ENCODE results near the gene IQGAP2. TPM values are rescaled to one million over a fixed set of nuclear protein-coding genes. Genes with fewer than 3 reads are reported as not detected.
A peak's percentile ranks its signal among the peaks of the same experiment; 100 is the strongest.

The IQGAP2 gene
- total and polyA plus RNA-seq, 9 of the 15 experiments (the other 6 are each of a cell fraction or from before 2014, with no cell fraction given) = 8.7 to 23.2 (median 17.4) TPM

- TF ChIP-seq TRIM25 (IDR thresholded peaks at IDR 0.05; ENCODE audit: borderline replicate concordance) (no peak), SMC3 (conservative IDR thresholded peaks at IDR 0.05; ENCODE audit: insufficient read depth, low read depth, low read length) (no peak)
These were observed 134.0 kb downstream of the IQGAP2 start (continued) for GRCh38 chr5:76537073-76537543.

GRCh38 chr5:76542241-76542640, 139.2 kb downstream of the IQGAP2 start:
- Histone ChIP-seq H4K20me1 (replicated peaks; ENCODE audit: control insufficient read depth, insufficient read depth, low read length) (no peaks in the 10 kb centered on the region), H3K9me3 (replicated peaks; ENCODE audit: control insufficient read depth, insufficient read depth, low read depth, low read length) (no peaks in the 10 kb centered on the region; the same call in 1 of the 2 replicates), H2AFZ (ENCODE audit: low read depth, low read length) (no peak overlapping the region), H3K4me1 (replicated peaks in 1 of 2; ENCODE audit: control insufficient read depth in 2 of 2, insufficient read depth in 2 of 2, low read length in 2 of 2) (peaks cover 7 to 42% of the 10 kb centered on the region in 2 experiments; a peak in 4 of 5 replicates), H3K4me2 (ENCODE audit: insufficient read depth, low read length) (peak overlapping the region; percentile 69; the same call in 1 of the 2 replicates), H3K4me3 (no peak overlapping the region), H3K36me3 (ENCODE audit: control insufficient read depth, insufficient read depth, low read length) (no peaks in the 10 kb centered on the region), H3K27ac (ENCODE audit: extremely low read depth, low read depth, low read length) (no peak overlapping the region; the same call in 2 of the 3 replicates), H3K9me1 (ENCODE audit: control insufficient read depth, insufficient read depth, low read length) (no peaks in the 10 kb centered on the region), H3K9ac (ENCODE audit: insufficient read depth in 1 of 2, low read depth in 2 of 2, low read length in 2 of 2) (no peak overlapping the region), H3K27me3 (ENCODE audit: control insufficient read depth in 2 of 2, insufficient read depth in 2 of 2, low read length in 2 of 2) (no peaks in the 10 kb centered on the region), H3K79me2 (ENCODE audit: control insufficient read depth, insufficient read depth, low read length) (no peaks in the 10 kb centered on the region)
- in situ Hi-C loops (cut with MboI) = loop anchor here (5.0 kb wide), 1 partner anchor 135 kb away; no protein-coding TSS in a partner anchor
- CTCF ChIA-PET (ENCODE audit: low intra/inter-chr PET ratio) = no interaction called here
- 48% methylated on average over 6 of the region's 6 CpGs for WGBS (ENCODE audit: insufficient coverage, low coverage, missing lambda C conversion rate)
- no peak for DNase-seq (ENCODE audit: extremely low read depth in 1 of 4, low spot score in 3 of 4)
- no peak for ATAC-seq
- FAIRE-seq = no peak
- BruUV-seq (replicated peaks) = no TSS peak
- TF ChIP-seq, protein P1, sequence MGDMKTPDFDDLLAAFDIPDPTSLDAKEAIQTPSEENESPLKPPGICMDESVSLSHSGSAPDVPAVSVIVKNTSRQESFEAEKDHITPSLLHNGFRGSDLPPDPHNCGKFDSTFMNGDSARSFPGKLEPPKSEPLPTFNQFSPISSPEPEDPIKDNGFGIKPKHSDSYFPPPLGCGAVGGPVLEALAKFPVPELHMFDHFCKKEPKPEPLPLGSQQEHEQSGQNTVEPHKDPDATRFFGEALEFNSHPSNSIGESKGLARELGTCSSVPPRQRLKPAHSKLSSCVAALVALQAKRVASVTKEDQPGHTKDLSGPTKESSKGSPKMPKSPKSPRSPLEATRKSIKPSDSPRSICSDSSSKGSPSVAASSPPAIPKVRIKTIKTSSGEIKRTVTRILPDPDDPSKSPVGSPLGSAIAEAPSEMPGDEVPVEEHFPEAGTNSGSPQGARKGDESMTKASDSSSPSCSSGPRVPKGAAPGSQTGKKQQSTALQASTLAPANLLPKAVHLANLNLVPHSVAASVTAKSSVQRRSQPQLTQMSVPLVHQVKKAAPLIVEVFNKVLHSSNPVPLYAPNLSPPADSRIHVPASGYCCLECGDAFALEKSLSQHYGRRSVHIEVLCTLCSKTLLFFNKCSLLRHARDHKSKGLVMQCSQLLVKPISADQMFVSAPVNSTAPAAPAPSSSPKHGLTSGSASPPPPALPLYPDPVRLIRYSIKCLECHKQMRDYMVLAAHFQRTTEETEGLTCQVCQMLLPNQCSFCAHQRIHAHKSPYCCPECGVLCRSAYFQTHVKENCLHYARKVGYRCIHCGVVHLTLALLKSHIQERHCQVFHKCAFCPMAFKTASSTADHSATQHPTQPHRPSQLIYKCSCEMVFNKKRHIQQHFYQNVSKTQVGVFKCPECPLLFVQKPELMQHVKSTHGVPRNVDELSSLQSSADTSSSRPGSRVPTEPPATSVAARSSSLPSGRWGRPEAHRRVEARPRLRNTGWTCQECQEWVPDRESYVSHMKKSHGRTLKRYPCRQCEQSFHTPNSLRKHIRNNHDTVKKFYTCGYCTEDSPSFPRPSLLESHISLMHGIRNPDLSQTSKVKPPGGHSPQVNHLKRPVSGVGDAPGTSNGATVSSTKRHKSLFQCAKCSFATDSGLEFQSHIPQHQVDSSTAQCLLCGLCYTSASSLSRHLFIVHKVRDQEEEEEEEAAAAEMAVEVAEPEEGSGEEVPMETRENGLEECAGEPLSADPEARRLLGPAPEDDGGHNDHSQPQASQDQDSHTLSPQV (IDR thresholded peaks at IDR 0.05) = no peak
- no peak for TF ChIP-seq TAF1 (IDR thresholded peaks at IDR 0.05; ENCODE audit: control insufficient read depth, extremely low read depth, insufficient read depth, low read length, severe bottlenecking)
- TF ChIP-seq FUS (optimal IDR thresholded peaks at IDR 0.05; ENCODE audit: low read depth, low read length) = no peak
- TF ChIP-seq POLR2B (IDR thresholded peaks at IDR 0.05; ENCODE audit: low read depth, partially characterized antibody) = no peak
- TF ChIP-seq PYGO2 (tag; IDR thresholded peaks at IDR 0.05) = no peak
- TF ChIP-seq BCOR (IDR thresholded peaks at IDR 0.05) = no peak
- no peak for TF ChIP-seq KDM5B (IDR thresholded peaks at IDR 0.05; ENCODE audit: insufficient replicate concordance, low read depth, low read length)
- TF ChIP-seq HNRNPL (IDR thresholded peaks at IDR 0.05; ENCODE audit: low read depth, low read length) = no peak
- intact Hi-C loops (cut with micrococcal nuclease) = loop anchor here (5.0 kb wide), 2 partner anchors 60 to 205 kb away; no protein-coding TSS in a partner anchor
- POLR2A ChIA-PET = no interaction called here
